Activated CD4-positive, alpha-beta T cell treated with anti-CD3 and anti-CD28 coated beads, Interleukin-2, Interleukin-4, amounts not matched to agents 100 ng/mL and 50 ng/mL, durations not matched to agents 16 hours and 8 hours (primary cell): ENCODE measurements around the gene EGFR.

Experiments used
- DNase-seq: peaks from one replicate; pipeline ENCODE4 v3.0.0-alpha.2; 2020; ENCODE audit warnings: low spot score

Gene EGFR

DNA sequence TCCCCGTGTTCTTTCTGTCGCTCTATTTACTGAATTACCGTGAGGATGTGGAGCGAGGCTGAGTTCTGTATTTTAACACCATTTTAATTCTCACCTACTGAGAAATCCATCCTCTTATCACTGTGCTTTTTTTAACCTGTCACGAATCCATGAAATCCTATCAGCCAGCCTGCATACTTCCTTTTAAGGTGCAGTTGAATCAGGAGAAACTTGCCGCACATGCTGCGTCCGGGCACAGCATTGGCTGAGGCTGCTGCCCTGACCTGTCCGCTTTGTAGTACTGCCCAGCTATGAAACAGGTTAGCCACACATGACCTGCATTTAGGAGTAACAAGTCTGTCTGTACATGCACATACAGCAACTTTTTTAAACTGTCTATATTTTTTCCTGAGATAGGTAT lies 82.5 kb downstream of the EGFR start:
- no peak for DNase-seq

DNA sequence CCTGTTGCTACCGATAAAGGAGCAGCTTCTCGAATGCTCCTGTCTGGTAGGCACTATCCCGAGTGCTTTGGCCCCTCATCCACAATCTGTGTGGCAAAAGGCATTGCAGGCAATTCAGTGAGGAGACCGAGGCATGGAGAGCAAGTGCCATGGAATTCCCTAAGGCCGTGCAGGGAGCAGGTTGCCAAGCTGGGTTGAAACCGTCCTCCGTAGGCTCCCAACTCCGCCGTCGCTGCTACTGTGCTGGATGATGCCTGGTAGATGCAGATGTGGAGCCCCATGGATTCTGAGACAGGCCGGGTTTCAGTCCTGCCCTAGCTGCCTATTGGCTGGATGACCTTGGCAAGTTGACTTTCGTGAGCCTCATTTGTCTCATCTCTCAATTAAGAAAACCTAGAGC lies 85.3 kb downstream of the EGFR start:
- no peak for DNase-seq

DNA sequence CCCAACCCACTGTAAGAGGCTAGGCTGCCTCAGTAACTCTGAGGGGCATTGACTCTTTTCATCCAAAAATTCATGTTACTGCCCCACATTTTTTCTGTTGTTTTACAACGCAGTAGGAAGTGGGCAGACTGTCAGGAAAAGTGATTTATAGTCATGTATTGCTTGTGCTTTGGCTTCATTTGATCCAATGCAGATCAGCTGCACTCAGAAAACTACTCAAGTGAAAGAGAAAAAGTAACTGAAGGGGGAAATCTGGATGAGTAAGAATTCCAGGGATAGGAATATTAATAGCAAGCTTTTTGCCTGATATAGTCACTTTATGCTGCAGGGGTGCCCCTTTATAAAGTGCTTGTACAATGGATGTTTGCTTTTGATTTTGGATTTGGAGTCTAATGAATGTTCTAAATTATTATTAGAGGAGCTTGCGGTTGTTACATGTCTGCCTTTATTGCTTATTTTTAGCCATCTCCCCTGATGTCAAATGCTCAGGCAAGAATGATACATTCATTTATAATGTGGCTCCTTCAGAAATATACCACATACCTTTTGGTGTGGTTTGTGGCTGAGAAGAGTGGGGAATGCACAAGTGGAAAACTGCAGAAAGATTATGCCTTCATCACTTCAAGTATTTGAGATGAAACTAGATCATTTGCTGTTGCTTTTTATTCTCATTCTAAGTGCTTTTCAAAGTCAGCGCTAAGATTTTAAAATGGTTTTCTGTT lies 86.1 kb downstream of the EGFR start:
- no peak for DNase-seq

DNA sequence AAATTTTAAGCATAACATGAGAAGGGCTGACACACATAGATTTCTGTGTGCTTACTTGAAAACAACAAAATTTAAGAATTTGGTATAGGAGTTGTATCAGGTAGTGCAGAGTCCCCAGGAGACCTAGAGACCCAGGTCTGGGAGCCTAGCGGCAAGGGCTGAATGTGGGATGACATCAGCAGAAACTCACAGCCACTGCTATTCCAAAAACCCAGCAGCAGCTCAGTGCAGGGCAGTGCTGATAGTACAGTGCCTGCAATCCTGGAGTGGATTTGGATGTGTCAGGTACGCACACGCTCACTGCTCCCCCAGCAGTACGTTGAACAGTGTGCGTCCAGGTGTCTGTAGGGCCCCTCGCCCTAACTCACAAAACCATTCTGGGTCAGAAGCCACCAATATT lies 87.1 kb downstream of the EGFR start:
- no peak for DNase-seq

DNA sequence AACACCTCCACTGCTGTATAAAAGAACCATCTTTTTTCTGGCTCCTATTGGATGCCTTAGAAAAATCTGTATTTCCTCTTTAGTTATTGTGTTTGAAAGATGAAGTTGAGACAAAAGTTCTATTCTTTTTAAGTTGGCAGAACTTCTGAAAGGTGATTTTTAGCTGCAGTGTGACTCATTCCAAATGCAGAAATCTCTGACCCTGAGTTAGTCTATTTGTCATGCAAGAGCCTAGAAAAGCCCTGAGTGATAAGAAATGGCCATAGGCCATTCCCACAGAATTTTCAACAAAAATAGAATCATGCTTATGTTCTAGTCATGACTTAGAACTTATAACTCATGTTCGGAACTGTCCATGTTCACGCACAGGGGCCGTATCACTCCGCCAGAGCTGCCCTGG lies 89.1 kb downstream of the EGFR start:
- no peak for DNase-seq

DNA sequence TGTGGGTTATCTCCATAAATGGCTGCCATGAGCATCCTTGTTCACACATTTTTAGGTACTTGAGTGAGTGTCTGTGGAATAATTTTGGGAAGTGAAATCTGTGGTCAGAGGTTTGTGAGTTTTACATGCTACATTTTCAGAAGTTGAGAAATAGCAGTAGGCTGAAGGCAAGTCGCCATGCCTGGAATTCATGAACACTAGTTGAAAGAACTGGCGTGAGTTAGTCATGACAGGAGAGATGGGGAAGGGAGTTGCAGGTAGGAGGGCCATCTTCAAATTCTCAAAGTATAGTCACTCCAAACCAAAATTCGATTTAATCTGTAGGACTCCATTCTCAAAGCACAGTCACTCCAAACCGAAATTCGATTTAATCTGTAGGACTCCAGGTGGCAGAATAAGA lies 89.6 kb downstream of the EGFR start:
- DNase-seq, result no peak

DNA sequence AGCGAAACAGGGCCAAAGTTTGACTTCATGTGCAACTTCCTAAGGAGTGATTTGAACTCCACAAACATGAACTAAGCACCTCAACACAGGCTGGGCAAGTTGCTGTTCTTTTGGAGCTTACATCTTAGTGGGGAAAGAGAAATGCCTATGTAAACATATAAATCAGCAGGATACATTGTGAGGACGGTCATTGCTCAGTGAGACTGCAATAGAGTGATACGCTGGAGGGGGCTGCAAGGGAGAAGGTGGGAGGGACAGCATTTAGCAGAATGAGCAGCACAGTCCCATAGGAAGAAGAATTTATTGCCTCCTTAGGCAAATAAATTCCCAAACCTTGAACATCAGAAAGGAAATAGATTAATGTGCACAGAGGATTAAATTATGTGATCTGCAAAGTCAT lies 90.0 kb downstream of the EGFR start:
- DNase-seq, result no peak

DNA sequence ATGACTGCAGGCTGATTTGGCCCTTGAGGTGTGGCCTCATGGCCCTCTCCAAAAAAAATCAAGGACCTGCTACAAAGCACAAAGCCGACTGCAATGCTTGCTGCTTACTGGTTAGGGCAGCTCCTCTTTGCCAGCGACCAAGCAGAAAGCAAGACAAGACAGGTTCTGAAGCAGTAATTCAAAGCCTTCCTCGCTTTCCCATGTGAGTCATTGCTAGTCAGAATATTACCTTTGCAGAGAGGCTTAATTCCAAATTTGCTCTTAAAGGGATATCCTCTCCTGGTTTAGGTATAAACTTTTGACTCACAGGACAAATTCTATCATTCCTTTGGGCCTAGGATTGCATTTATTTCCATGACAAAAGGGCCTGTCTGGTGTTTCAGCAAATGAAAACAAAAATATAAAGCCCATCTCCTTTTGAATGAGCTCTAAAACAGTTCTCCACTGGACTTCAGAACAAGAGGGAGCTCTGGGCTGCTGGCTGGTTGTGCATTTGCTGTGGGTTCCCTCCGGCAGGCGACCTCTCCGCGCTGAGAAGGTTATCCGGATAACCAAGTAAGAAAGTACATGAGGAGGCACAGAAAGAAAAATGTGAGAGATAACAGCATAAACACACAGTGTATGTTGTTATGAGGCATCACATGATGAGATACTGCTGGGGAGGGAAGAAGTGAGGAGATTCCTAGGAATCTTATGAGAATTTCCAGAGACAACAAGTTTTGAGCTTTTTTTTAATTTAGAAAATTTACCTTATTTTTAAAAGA lies 90.8 kb downstream of the EGFR start:
- DNase-seq, result no peak

DNA sequence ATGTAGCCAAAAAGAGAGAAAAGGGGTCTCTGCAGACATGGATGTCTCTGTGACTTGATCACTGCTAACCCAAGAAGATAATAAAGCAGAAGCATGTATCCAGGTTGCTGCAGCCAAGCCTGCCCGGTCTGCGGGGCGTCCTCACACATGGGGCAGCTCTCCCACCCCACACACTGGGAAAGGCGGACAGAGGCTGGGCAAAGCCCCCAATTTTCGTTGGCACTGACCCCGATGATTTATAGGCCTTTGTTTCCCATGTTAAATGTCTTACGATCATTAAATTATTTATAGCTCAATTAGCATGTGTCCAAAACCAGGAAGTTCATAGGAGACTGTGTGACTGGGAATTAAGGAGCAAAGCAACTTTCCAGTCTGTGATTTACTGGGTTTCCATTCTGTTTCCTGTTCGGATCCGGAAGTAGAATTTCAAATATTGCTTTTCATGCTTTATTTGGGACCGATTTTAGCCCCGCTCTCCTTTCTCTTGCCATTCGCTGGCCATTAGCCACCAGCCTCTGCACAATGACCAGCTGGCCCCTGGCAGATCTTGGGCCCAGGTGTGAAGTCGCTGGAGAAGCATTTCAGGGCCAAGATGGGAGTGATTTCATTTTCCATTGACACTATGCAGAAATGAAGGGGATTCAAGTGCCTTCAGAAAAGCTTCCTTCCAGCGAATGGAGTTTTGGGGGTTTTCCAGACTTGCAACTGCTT lies 91.6 kb downstream of the EGFR start:
- no peak for DNase-seq

DNA sequence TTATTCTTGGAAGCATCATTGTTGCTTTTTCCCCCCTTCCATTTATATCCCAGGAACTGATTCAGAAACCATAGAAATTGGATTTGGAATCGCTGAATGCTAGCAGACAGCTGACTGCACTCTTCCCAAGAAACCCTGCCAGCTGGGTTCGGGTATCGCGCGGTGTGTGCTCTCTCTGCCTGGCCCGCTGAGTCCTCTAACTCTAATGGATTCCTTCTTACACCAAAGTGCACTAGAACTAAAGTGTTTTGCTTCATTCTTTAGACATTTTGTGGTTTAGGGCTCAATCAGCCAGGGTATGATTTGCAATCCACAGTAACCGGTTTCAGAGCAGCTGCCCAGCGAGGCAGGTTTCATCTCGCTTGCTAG lies 92.2 kb downstream of the EGFR start:
- no peak for DNase-seq

DNA sequence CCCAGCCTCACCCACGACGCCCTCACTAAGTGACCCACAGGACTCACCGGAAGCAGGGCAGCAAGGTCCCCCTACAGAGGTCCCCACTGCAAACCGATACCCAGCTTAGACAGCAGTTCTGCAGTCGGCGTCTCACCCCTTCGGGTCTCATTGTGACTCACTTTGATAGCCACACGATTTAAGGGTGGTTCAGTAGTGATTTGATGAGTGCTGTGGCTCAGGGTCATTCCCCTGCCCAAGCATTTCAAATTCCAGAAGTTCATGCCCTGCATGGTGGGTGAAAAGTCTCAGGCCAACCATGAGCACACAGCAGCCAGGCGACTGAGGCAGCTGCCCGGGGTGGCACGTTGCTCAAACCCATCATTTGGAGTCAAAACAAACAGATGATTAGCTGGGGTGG lies 93.2 kb downstream of the EGFR start:
- DNase-seq, result no peak

DNA sequence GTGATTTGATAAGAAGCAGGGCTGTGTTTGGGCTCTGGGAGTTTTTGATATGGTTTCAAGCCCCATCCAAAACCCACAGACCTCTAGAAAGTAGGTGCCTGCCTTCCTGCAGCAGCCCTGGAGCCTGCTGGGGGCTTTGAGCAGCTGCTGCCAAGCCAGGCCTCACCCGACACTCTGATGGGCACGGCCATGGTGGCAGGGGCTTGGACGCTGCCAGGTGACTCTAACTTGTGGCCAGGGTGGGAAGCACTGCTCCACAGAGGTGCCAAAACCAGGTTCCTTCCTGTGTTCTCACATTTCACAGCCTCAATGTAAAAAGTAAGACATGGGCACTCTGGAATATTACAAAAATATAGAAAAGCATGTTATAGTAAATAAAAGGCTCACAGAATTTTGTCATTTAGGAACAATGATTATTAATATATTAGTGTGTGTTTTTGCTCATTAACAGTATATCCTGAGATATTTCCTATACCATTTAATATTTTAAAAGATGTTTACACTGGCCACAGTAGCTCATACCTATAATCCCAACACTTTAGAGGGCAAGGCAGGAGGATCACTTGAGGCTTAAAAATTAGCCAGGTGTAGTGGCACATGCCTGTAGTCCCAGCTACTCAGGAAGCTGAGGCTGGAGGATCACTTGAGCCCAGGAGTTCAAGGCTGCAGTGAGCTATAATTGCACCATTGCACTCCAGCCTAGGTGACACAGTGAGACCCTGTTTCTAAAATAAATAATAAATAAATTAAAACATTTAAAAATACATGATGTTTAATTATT lies 95.1 kb downstream of the EGFR start:
- no peak for DNase-seq

DNA sequence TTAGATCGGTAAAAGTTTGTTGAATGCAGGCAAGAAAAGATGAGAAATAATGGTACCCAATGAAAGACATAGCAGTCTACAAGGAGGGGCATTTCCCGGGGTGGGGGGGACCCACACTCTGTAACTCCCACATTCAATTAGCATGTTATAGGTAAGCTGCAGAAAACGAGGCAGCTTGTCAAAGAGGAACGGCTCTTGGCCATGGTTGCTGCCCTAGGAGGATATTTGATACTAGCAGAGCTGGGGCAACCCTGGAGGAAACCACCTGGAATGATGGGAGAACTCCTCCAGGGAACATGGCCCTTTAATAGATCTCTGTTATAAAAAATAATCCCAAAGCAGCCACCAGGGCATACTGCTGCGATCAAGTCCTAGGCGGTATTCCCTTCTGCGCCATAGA lies 98.5 kb downstream of the EGFR start:
- DNase-seq, result no peak

DNA sequence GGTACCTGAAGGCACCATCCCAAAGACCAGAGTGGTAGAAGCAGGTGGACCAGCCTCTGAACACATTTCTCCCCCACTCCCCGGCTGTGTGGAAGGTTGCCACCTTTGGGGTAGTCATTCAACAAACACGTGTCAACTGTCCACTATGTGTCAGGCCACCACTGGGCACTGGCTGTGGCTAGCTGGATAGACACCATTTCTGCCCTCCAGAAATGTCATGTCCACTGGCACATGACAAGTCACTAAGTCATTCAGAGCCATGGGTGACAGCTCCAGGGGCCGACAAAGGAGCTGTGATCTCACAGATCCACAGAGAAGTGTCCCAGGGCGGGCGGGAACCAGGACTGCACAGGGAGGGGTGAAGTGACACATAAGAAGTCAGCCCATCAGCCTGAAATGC lies 99.6 kb downstream of the EGFR start:
- no peak for DNase-seq

DNA sequence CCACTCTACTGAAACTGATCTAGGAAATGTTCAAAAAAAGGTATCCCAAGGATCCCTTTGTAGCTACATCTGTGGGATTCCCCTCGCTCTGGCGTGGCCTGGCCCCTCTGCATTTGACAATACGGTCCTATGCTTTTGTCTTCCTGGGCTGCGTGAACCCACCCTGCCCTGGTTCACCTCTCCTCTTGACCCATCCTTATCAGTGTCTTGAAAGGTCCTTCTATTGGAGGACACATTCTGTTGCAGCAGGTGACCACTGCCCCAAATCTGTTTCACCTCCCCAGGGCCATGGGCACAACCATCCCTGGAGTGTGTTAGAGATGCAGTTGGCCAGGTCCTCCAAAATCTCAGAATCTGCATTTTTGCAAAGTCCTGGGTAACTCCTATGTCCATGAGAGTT lies 100.8 kb downstream of the EGFR start:
- DNase-seq, result no peak

DNA sequence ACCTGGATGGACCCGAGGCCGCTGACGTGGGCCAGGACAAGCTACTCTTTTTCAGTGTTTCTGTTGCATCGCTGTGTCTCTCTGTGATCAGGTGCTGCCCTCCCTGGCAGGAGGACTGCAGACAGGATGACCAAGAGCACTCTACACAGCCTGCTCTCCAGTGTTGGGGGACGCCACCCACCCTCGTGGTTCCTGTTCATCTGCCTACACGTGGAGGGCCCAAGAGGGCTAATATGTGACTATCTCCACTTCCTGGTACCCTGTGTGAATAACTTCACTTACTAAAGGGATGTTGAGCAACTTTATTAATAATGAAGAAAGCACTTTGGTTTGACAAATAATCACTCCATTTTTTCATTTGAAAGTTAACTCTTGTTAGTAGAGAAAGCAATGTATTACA lies 101.3 kb downstream of the EGFR start:
- no peak for DNase-seq

DNA sequence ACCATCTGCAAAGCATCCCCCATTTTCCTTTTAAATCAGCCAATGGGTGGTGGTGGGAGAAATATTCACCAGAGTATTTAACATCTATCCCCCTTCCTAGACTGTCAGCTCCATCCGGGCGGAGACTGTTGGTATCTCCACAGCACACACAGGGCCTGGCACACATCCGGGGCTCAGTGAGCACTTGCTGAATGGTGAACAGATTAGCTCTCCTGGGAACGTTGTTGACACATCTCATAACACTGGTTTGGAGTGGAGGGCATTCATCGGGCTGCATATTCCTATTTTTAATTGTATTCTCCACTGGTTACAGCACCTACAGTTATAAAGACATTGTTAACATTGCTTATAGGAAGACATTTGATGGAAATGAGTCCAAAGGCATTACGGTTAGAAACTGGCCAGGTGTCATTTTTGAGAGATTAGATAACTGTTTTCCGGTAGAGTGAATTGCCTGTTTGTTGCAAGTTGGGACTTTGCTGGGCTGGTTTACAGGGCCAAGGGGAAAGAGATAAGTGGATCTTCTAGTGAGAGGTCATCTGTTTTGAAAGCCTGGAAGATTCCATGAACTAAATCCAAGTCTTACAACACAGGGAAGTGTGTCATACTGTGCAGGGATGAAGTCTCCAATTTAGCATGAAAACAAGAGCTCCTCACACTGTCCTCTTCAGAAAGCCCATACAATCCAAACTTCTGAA lies 101.8 kb downstream of the EGFR start:
- no peak for DNase-seq

DNA sequence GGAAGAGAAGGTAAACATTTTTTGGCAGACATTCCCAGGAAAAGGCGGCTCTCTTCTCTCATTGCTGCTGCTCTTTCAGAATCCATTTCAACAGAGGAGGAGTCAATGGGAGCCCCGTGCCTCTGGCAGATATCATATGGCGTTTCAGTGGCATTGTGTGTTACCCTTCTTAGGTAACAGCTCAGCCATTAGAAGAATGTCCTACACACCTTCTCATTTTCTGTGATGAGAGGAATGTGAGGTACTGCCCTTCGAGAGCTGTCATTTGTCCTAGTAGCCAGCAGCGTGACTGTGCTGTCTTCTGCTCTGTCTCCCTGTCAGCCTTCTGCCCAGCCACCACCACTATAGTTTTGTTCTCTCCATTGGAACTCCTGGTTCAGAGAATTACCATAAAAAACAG lies 102.4 kb downstream of the EGFR start:
- DNase-seq, result no peak

DNA sequence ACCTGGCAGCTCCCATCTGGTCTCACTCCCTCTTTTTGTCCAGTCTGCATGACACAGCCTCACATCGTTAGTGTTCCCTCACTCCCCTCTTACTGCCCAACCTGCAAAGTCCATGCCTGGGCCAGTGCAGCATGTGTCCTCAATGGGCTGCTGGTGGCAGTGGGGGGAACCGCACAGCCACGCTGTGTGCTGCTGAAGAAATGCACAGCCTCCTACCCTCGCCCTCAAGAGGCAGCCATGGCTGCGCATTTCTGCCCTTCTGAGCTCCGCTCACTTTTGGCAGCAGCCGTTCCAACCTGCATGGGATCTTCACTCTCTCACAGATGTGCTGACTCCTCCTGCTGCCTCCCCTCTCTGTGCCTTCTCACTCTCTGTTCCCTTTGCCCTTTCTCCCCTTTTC lies 103.4 kb downstream of the EGFR start:
- no peak for DNase-seq

DNA sequence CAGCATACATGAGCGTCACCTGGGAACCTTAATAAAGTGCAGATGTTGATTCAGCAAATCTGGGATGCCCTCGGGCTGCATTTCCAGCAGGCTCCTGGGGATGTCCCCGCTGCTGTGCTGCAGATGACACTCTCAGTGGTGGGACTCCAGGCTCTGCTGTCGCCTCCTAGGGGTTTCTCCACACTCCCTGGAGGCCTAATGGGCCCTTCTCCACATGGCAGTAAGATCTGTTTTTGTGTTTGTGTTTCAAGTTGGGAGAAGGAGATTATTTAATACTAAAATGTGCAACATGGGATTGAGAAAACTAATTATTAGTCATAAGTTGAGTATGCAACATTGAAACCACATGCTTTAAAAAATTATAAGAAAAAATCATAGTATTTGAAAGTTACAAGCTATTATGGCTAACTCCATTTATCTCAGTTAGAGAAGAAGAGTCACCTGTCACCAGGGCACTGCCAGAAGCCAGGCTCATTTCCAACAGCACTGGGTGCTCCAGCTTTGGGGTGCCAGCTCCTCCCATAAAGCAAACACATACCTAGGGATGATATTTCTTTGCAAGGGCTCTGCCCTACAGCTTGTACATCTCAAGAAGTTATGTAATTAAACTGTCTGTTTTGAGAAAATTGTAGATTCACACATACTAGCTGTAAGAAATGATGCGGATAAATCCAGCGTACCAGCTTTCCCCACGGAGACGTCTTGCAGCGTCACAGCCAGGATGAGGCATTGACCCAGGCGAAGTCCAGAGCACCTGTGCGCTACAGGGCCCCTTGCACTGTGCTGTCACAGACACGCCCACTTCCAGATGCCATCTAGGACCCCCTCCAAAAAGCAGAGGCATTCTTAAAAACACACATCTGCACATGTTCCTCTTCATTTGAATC lies 106.4 kb downstream of the EGFR start:
- DNase-seq, result no peak

DNA sequence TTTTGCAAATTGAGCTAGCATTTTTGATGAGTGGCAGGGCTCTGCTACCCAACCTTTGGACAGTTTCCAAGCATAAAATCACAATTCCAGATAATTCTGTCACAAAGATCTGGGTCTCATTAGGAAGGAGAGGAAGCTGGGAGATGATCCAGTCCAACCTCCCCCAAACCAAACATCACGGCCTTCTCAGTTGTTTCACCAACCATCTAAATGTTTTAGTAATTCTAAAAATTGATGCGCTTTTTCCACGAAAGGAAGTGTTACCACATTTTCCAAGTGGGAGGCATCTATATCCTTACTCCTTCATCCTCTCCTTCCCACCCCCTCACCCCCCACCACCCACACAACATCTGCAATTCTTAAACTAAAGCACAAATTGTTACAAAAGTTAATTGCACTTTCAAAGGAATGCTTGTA lies 108.3 kb downstream of the EGFR start:
- no peak for DNase-seq
